Uterus (tissue), 4 donors: ENCODE measurements around the gene C1QA. TPM values are rescaled to one million over a fixed set of nuclear protein-coding genes. Genes with fewer than 3 reads are reported as not detected.

Experiments used
- DNase-seq, 2 donors: peaks; one replicate each; pipeline ENCODE4 v3.0.0-alpha.2; 2019 to 2020
- H3K27ac ChIP-seq, 2 donors: fragments of 200-600 bp; sonication (generic); 1 replicate in 1 of 2; 2 replicates in 1 of 2; pipeline ENCODE4 v1.5.1; 2016 to 2018
- H3K27me3 ChIP-seq, 2 donors: fragments of 200-600 bp; sonication (generic); one replicate each; pipeline ENCODE4 v1.5.1; 2018 to 2019; ENCODE audit warnings: control low read depth in 1 of 2
- H3K36me3 ChIP-seq, 2 donors: fragments of 200-600 bp; sonication (generic); one replicate each; pipeline ENCODE4 v1.5.1; 2019; ENCODE audit warnings: control low read depth in 1 of 2
- H3K4me1 ChIP-seq, 2 donors: fragments of 200-600 bp; sonication (generic); one replicate each; pipeline ENCODE4 v1.5.1; 2018 to 2019; ENCODE audit warnings: control low read depth in 1 of 2
- H3K4me3 ChIP-seq, 2 donors: fragments of 200-600 bp; sonication (generic); 1 replicate in 1 of 2; 2 replicates in 1 of 2; pipeline ENCODE4 v1.5.1; 2018 to 2019; ENCODE audit warnings: mild to moderate bottlenecking in 1 of 2
- H3K9me3 ChIP-seq, 2 donors: fragments of 200-600 bp; sonication (generic); one replicate each; pipeline ENCODE4 v1.5.1; 2019; ENCODE audit warnings: control low read depth in 1 of 2
- CTCF ChIP-seq, 4 experiments: fragments of 200-600 bp in 2 of 4; fragments of 450-650 bp in 2 of 4; sonication (generic) in 2 of 4; IDR thresholded peaks; one replicate each; pipeline ENCODE4 v1.5.1; 2016 to 2019; ENCODE audit warnings: antibody characterized with exemption in 4 of 4, mild to moderate bottlenecking in 2 of 4, moderate library complexity in 1 of 4
- POLR2A ChIP-seq, 2 donors: fragments of 450-650 bp; IDR thresholded peaks; one replicate each; pipeline ENCODE4 v1.6.1; 2016; ENCODE audit warnings: antibody characterized with exemption in 2 of 2, mild to moderate bottlenecking in 1 of 2, moderate library complexity in 1 of 2
- intact Hi-C: fragments of 100-400 bp; cut with DNase I; formaldehyde crosslinking; loops from one replicate; pipeline ENCODE4 v1.15.1; 2023; ENCODE audit warnings: low total_unique reads
- total RNA-seq, 4 donors: library from RNA; depleted of rRNA in 3 of 4; stranded (reverse); fragments of >200 nt in 3 of 4; gene quantifications; one replicate each; pipeline versions ENCODE4 v1.1.0 to v1.2.4, GENCODE V29; 2014 to 2023
- donor health status: DM: yes; HTN: yes; CAD: no.

Gene C1QA
- total RNA-seq, 4 donors from 2014 or later: 33.1 to 114 (median 40.0) TPM

GRCh38 chr1:22651941-22652856 is 15.8 kb downstream of the C1QA start:
- intact Hi-C loops: no loop called here

GRCh38 chr1:22652881-22653316 is 16.5 kb downstream of the C1QA start, which contains the start of gene C1QB:
C1QB (plus strand) TSS chr1:22653236; CDS start chr1:22659463, 6,227 bp downstream.
- intact Hi-C loops: no loop called here

More at GRCh38 chr1:22651941-22652856, 15.8 kb downstream of the C1QA start:
- no peak overlapping the region for H3K27ac ChIP-seq
- DNase-seq: no peak
- H3K4me1 ChIP-seq: no peaks in the 10 kb centered on the region
- TF ChIP-seq POLR2A (IDR thresholded peaks at IDR 0.05): no peak
- TF ChIP-seq CTCF (IDR thresholded peaks at IDR 0.05): no peak
- H3K4me3 ChIP-seq: no peak overlapping the region
- no peaks in the 10 kb centered on the region for H3K36me3 ChIP-seq
- H3K27me3 ChIP-seq: no peaks in the 10 kb centered on the region
- H3K9me3 ChIP-seq: no peaks in the 10 kb centered on the region

GRCh38 chr1:22654692-22655091 is 18.3 kb downstream of the C1QA start:
- no peak overlapping the region for H3K27ac ChIP-seq
- intact Hi-C loops: no loop called here
- no peaks in the 10 kb centered on the region for H3K9me3 ChIP-seq
- H3K4me3 ChIP-seq: no peak overlapping the region
- no peak for DNase-seq
- no peaks in the 10 kb centered on the region for H3K27me3 ChIP-seq
- no peaks in the 10 kb centered on the region for H3K4me1 ChIP-seq
- H3K36me3 ChIP-seq: no peaks in the 10 kb centered on the region
- no peak for TF ChIP-seq CTCF (IDR thresholded peaks at IDR 0.05)
- no peak for TF ChIP-seq POLR2A (IDR thresholded peaks at IDR 0.05)

More at GRCh38 chr1:22652881-22653316, 16.5 kb downstream of the C1QA start, which contains the start of gene C1QB:
- TF ChIP-seq POLR2A (IDR thresholded peaks at IDR 0.05) (no peak), CTCF (IDR thresholded peaks at IDR 0.05) (no peak)
- no peak within 1 kb of the TSS for H3K4me3 ChIP-seq
- no peak for DNase-seq
- no peaks in the 10 kb centered on the region for H3K27me3 ChIP-seq
- no peaks in the 10 kb centered on the region for H3K36me3 ChIP-seq
- no peaks in the 10 kb centered on the region for H3K4me1 ChIP-seq
- no peaks in the 10 kb centered on the region for H3K9me3 ChIP-seq
- no peak within 1 kb of the TSS for H3K27ac ChIP-seq

GRCh38 chr1:22658385-22659163 is 22.1 kb downstream of the C1QA start:
- intact Hi-C loops: no loop called here
- TF ChIP-seq POLR2A (IDR thresholded peaks at IDR 0.05) (no peak), CTCF (IDR thresholded peaks at IDR 0.05) (no peak)
- Histone ChIP-seq H3K9me3 (no peaks in the 10 kb centered on the region), H3K27me3 (no peaks in the 10 kb centered on the region), H3K4me3 (no peak overlapping the region), H3K4me1 (no peaks in the 10 kb centered on the region), H3K27ac (no peak overlapping the region), H3K36me3 (no peaks in the 10 kb centered on the region)
- no peak for DNase-seq
